Stimulated activated naive CD8-positive, alpha-beta T cell treated with anti-CD3 and anti-CD28 coated beads, Interleukin-15, amount 100 ng/mL, for 72 hours (primary cell): Measurements from ENCODE around the gene CACNA2D1.

Source experiments
- ATAC-seq: fragments of 150-1000 bp; cut with Tn5 transposase; 2 replicates; pipeline ENCODE4 v1.10.0; 2021; ENCODE audit warnings: mild to moderate bottlenecking, moderate library complexity
- DNase-seq, 2 donors: peaks; one replicate each; pipeline ENCODE4 v3.0.0; 2021 to 2022
- H3K27ac Mint-ChIP-seq, 2 donors: one replicate each; pipeline ENCODE4 v1.8.0; 2022; ENCODE audit warnings: mild to moderate bottlenecking in 2 of 2, mixed read lengths in 2 of 2, moderate library complexity in 2 of 2
- H3K27me3 Mint-ChIP-seq: one replicate; pipeline ENCODE4 v1.8.0; 2022; ENCODE audit warnings: mixed read lengths
- H3K4me1 Mint-ChIP-seq: one replicate; pipeline ENCODE4 v1.8.0; 2022; ENCODE audit warnings: mild to moderate bottlenecking, mixed read lengths
- H3K4me3 Mint-ChIP-seq, 2 donors: one replicate each; pipeline ENCODE4 v1.8.0; 2022; ENCODE audit warnings: mild to moderate bottlenecking in 2 of 2, mixed read lengths in 2 of 2, moderate library complexity in 1 of 2
- H3K9me3 Mint-ChIP-seq, 2 donors: one replicate each; pipeline ENCODE4 v1.8.0; 2022; ENCODE audit warnings: mixed read lengths in 2 of 2

Gene CACNA2D1

GRCh38 chr7:82175319-82175718, 268.3 kb downstream of the CACNA2D1 start:
- Mint-ChIP-seq H3K4me3 (no peak overlapping the region), H3K27ac (no peak overlapping the region), H3K4me1 (no peaks in the 10 kb centered on the region), H3K9me3 (peaks cover 0 to 1% of the 10 kb centered on the region in 2 donors), H3K27me3 (no peaks in the 10 kb centered on the region)
- ATAC-seq (no peak), DNase-seq (no peak)

DNA sequence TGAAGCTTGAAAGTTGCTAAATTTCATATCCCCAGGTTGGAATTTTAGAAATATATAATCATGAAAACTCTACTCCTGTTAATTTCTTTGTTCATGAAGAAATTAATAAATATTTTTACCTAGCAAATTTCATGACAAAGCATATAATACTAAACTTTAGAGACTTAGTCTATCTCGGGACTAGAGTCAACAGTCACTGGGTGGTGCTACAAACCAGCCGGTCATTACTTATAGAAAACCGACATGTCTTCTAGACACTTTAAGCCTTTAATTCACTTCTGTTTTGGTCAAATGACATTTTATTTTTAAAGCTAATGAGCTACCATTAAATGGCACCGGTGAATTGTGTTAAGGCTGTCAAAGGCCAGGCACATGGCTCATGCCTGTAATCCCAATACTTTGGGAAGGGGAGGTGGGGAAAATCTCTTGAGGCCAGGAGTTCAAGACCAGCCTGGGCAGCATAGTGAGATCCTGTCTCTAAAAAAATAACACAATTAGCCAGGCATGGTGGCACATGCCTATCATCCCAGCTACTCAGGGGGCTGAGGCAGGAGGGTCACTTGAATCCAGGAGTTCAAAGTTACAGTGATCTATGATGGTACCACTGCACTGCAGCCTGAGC, 270.1 kb downstream of the CACNA2D1 start:
- Mint-ChIP-seq H3K9me3 (no peaks in the 10 kb centered on the region), H3K27me3 (no peaks in the 10 kb centered on the region), H3K27ac (no peak overlapping the region), H3K4me3 (no peak overlapping the region), H3K4me1 (no peaks in the 10 kb centered on the region)
- no peak for DNase-seq
- ATAC-seq = no peak

DNA sequence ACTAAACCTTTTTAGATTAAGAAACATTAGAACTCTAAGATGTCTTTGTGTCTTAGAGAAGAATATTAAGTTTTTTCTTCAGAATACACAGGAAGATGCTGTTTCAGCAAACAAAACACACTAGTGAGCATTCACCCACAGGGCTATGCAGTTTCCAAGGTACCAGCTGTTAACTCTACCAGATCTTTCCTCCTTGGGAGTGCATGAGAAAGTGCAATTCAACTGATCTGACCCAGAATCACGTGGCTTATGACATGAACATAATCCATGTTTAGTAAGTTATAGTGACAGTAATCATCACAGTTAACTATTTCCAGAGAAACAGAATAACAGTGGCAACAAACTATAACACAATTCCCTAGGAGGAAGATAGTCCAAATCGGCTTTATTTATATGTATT, 270.7 kb downstream of the CACNA2D1 start:
- no peaks in the 10 kb centered on the region for H3K9me3 Mint-ChIP-seq
- no peak overlapping the region for H3K27ac Mint-ChIP-seq
- DNase-seq (no peak), ATAC-seq (no peak)
- no peaks in the 10 kb centered on the region for H3K4me1 Mint-ChIP-seq
- no peak overlapping the region for H3K4me3 Mint-ChIP-seq
- H3K27me3 Mint-ChIP-seq = no peaks in the 10 kb centered on the region

GRCh38 chr7:82172017-82172416, 271.6 kb downstream of the CACNA2D1 start:
- Mint-ChIP-seq H3K27ac (no peak overlapping the region), H3K27me3 (no peaks in the 10 kb centered on the region), H3K9me3 (no peaks in the 10 kb centered on the region), H3K4me3 (no peak overlapping the region), H3K4me1 (no peaks in the 10 kb centered on the region)
- ATAC-seq (no peak), DNase-seq (no peak)

GRCh38 chr7:82167558-82168314, 275.8 kb downstream of the CACNA2D1 start:
- H3K27ac Mint-ChIP-seq = no peak overlapping the region
- H3K4me1 Mint-ChIP-seq = no peaks in the 10 kb centered on the region
- no peak for ATAC-seq
- no peaks in the 10 kb centered on the region for H3K9me3 Mint-ChIP-seq
- H3K4me3 Mint-ChIP-seq = no peak overlapping the region
- no peak for DNase-seq
- no peaks in the 10 kb centered on the region for H3K27me3 Mint-ChIP-seq

DNA sequence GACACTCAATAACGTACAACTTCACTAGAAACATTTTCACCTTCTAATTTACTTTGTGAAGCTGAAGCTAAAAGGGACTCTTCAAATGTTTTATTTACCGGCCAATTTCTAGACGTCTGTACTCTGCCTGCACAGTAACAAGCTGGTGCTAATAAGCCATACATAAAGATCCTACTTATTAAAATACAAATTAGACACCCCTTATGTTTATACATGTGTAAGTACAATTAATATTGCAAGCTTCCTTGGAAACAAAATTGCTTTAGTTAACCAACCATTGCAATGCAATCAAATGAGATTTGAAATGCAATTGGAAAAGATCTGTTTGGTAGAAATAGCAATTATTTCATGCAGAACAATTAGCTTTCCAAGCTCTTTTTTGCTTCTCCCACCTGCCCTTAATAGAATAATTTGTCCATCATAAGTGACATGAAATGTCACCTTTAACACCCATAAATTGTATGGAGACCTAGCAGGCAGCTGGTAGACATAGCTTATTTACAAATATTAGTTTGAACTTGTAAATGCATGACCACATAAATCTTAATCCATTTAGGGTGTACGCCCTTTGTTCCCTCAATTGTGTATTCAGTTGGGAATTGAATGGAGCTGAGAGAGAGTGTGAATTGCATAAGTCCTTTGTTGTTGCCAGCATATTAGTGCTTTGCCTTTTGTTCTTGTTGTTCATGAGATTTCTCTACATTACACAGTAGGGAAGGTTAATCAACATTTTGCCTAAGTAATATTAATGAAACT, 277.1 kb downstream of the CACNA2D1 start:
- H3K27ac Mint-ChIP-seq = no peak overlapping the region
- no peaks in the 10 kb centered on the region for H3K27me3 Mint-ChIP-seq
- DNase-seq = no peak
- ATAC-seq = no peak
- H3K4me1 Mint-ChIP-seq = no peaks in the 10 kb centered on the region
- no peak overlapping the region for H3K4me3 Mint-ChIP-seq
- no peaks in the 10 kb centered on the region for H3K9me3 Mint-ChIP-seq

- Mint-ChIP-seq H3K9me3 (no peaks in the 10 kb centered on the region), H3K4me3 (no peak overlapping the region), H3K4me1 (no peaks in the 10 kb centered on the region), H3K27me3 (no peaks in the 10 kb centered on the region), H3K27ac (no peak overlapping the region)
- DNase-seq (no peak), ATAC-seq (no peak)
Observed at GRCh38 chr7:82164813-82165212, 278.8 kb downstream of the CACNA2D1 start.

DNA sequence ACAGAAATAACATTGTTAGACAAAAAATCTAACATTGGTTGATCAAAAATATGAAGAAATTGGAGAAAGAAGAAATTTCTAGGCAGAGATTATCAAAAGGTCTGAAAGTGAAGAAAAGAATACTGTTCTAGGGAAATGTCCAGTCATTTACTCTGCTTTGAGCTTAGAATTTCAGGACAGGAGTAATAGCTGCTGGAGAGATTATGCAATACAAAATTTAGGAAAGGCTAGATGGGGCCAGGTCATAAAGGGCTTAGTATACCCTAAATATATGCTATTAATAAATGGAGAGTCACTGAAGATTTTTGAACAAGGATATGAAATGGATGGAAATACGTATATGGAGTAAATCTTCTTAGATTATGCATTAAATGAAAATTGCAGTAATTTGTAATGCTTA, 279.2 kb downstream of the CACNA2D1 start:
- DNase-seq (no peak), ATAC-seq (no peak)
- no peak overlapping the region for H3K27ac Mint-ChIP-seq
- H3K4me1 Mint-ChIP-seq = no peaks in the 10 kb centered on the region
- H3K4me3 Mint-ChIP-seq = no peak overlapping the region
- no peaks in the 10 kb centered on the region for H3K27me3 Mint-ChIP-seq
- no peaks in the 10 kb centered on the region for H3K9me3 Mint-ChIP-seq

GRCh38 chr7:82163586-82163985, 280.0 kb downstream of the CACNA2D1 start:
- no peaks in the 10 kb centered on the region for H3K9me3 Mint-ChIP-seq
- no peaks in the 10 kb centered on the region for H3K4me1 Mint-ChIP-seq
- no peak overlapping the region for H3K4me3 Mint-ChIP-seq
- no peak overlapping the region for H3K27ac Mint-ChIP-seq
- DNase-seq = no peak
- ATAC-seq = no peak
- no peaks in the 10 kb centered on the region for H3K27me3 Mint-ChIP-seq

GRCh38 chr7:82162289-82162688, 281.3 kb downstream of the CACNA2D1 start:
- Mint-ChIP-seq H3K4me1 (no peaks in the 10 kb centered on the region), H3K27ac (no peak overlapping the region), H3K4me3 (no peak overlapping the region), H3K9me3 (no peaks in the 10 kb centered on the region), H3K27me3 (no peaks in the 10 kb centered on the region)
- ATAC-seq = no peak
- no peak for DNase-seq

DNA sequence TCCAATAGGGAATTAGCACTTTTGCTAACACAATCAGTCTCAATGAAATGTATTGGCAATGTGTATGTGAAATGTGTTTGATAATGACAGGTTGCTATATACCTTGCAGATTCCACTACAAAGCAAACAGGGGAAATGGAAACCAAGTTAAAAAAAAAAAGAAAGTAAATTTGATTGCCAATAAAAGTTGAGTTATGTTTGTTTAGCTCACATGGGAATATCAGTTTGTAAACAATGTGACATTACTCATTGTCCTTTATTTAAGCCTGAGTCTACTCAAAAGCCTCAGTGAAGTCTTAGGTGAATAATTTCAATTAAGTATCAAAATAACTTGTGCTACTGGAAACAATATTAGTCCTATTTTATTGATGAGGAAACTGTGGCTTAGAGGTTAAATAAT, 285.2 kb downstream of the CACNA2D1 start:
- no peaks in the 10 kb centered on the region for H3K4me1 Mint-ChIP-seq
- H3K4me3 Mint-ChIP-seq = no peak overlapping the region
- ATAC-seq (no peak), DNase-seq (no peak)
- no peak overlapping the region for H3K27ac Mint-ChIP-seq
- H3K9me3 Mint-ChIP-seq = no peaks in the 10 kb centered on the region
- H3K27me3 Mint-ChIP-seq = no peaks in the 10 kb centered on the region

GRCh38 chr7:82156893-82157292, 286.7 kb downstream of the CACNA2D1 start:
- no peaks in the 10 kb centered on the region for H3K27me3 Mint-ChIP-seq
- H3K9me3 Mint-ChIP-seq = no peaks in the 10 kb centered on the region
- no peak overlapping the region for H3K4me3 Mint-ChIP-seq
- H3K4me1 Mint-ChIP-seq = no peaks in the 10 kb centered on the region
- no peak overlapping the region for H3K27ac Mint-ChIP-seq
- no peak for DNase-seq
- no peak for ATAC-seq

- Mint-ChIP-seq H3K4me1 (no peaks in the 10 kb centered on the region), H3K27me3 (no peaks in the 10 kb centered on the region), H3K27ac (no peak overlapping the region), H3K4me3 (no peak overlapping the region), H3K9me3 (no peaks in the 10 kb centered on the region)
- ATAC-seq (no peak), DNase-seq (no peak)
Observed at GRCh38 chr7:82156168-82156567, 287.4 kb downstream of the CACNA2D1 start.

DNA sequence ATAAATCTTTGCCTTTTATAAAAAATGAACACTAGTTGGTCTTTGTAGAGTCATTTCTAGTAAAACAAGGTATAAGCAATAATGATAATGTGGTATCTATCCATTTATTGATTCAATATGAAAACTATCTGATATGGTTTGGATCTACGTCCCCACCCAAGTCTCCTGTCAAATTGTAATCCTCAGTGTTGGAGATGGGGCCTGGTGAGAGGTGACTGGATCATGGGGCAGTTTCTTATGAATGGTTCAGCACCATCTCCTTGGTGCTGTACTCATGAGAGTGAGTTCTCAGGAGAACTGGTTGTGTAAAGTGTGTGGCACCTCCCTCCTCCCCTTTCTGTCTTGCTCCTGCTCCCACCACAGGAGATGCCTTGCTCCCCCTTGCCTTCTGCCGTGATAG, 288.8 kb downstream of the CACNA2D1 start:
- H3K4me3 Mint-ChIP-seq = no peak overlapping the region
- no peak for ATAC-seq
- H3K4me1 Mint-ChIP-seq = no peaks in the 10 kb centered on the region
- H3K27ac Mint-ChIP-seq = no peak overlapping the region
- no peaks in the 10 kb centered on the region for H3K27me3 Mint-ChIP-seq
- H3K9me3 Mint-ChIP-seq = no peaks in the 10 kb centered on the region
- no peak for DNase-seq

DNA sequence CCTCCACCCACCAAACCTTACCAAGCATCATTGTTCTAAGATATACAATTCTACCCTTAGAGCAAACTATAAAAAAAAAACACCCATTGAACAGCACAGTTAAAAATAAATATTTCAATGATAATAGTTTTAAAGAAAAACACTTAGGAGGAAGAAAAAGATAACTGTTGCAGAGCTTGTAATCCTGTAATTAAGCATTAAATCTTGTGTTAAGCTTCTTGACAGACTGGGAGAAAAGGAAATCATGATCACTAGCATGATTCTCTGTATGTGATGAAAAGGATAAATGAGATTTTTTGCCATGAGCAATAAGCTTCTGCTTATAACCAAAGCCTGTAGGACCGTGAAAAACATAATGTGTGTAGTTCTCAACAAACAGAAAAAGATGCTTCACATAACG, 289.8 kb downstream of the CACNA2D1 start:
- H3K27me3 Mint-ChIP-seq = no peaks in the 10 kb centered on the region
- H3K27ac Mint-ChIP-seq = no peak overlapping the region
- DNase-seq = no peak
- no peak overlapping the region for H3K4me3 Mint-ChIP-seq
- no peaks in the 10 kb centered on the region for H3K4me1 Mint-ChIP-seq
- H3K9me3 Mint-ChIP-seq = no peaks in the 10 kb centered on the region
- no peak for ATAC-seq

DNA sequence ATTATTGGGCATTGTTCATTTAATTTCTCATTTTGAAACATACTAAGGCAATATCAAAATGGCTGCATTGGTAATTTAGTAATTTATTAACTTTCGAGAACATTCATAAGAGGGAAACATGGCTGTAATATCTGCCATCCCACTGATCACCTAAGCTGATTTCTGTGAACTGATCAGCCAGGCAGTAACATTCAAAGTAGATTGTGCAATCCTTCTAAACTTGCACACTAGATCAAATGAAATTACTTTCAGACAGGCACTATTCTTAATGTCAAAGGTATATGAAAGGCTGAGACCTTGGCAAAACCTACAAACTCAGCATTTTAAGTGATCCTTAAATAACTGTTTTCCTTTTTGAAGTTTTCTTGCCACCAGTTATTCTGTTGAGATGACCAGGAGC, 290.7 kb downstream of the CACNA2D1 start:
- no peaks in the 10 kb centered on the region for H3K9me3 Mint-ChIP-seq
- H3K27me3 Mint-ChIP-seq = no peaks in the 10 kb centered on the region
- H3K27ac Mint-ChIP-seq = no peak overlapping the region
- DNase-seq (no peak), ATAC-seq (no peak)
- H3K4me1 Mint-ChIP-seq = no peaks in the 10 kb centered on the region
- H3K4me3 Mint-ChIP-seq = no peak overlapping the region
